ACC112 (cell line): ENCODE data around the gene GRID2.

Experiments used
- H2AFZ ChIP-seq: fragments of 200-600 bp; sonication (generic); one replicate; pipeline ENCODE4 v1.6.0; 2017; ENCODE audit warnings: antibody characterized with exemption, low read length; ENCODE audit not compliant: unreplicated experiment
- H3K27ac ChIP-seq: fragments of 200-600 bp; sonication (generic); 2 replicates; pipeline ENCODE4 v1.5.1; 2014; ENCODE audit warnings: low read depth, mild to moderate bottlenecking, antibody characterized with exemption, low read length, moderate library complexity
- H3K27me3 ChIP-seq: fragments of 200-600 bp; sonication (generic); 2 replicates; pipeline ENCODE4 v1.6.1; 2014; ENCODE audit warnings: mild to moderate bottlenecking, antibody characterized with exemption, low read length, moderate library complexity, mixed read lengths; ENCODE audit not compliant: insufficient read depth
- H3K36me3 ChIP-seq: fragments of 200-600 bp; sonication (generic); 2 replicates; pipeline ENCODE4 v1.6.1; 2016; ENCODE audit warnings: mild to moderate bottlenecking, antibody characterized with exemption, low read length, moderate library complexity, mixed read lengths; ENCODE audit not compliant: insufficient read depth
- H3K4me1 ChIP-seq: fragments of 200-600 bp; sonication (generic); one replicate; pipeline ENCODE4 v1.6.1; 2016; ENCODE audit warnings: low read length, mixed read lengths; ENCODE audit not compliant: insufficient read depth, unreplicated experiment, control insufficient read depth
- H3K4me3 ChIP-seq: fragments of 200-600 bp; sonication (generic); 2 replicates; pipeline ENCODE4 v1.5.1; 2014; ENCODE audit warnings: mild to moderate bottlenecking, low read depth, low read length
- H3K79me2 ChIP-seq: fragments of 200-600 bp; sonication (generic); one replicate; pipeline ENCODE4 v1.6.0; 2016; ENCODE audit warnings: low read length; ENCODE audit not compliant: control insufficient read depth, unreplicated experiment, insufficient read depth

The GRID2 gene

DNA sequence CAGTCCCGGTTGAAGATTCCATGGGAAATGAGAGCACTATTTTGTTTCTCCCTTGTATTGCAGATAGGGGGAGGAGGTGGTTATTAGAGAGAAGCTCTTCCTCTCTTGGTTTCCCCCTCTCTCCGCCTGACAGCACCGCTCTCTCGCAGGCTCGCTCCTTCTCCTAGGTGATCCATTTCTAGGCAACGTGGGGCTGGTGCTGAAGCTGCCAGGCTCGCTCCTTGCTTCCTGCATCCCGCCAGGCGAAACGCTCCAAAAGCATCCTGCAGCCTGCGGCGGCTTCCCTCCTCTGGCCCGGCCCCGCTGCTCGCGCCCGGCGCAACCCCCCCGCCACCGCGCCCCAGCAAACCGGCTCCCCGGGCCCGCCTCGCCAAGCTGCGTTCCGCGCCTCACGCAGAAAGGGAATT, at the start of gene GRID2:
Gene GRID2 (plus strand): TSS at position 346 of the 407 bp plus-strand sequence.
- Histone ChIP-seq H3K4me1 (no peaks in the 10 kb centered on the region), H3K27ac (no peak within 1 kb of the TSS), H3K4me3 (peak within 1 kb of the TSS; percentile 57), H2AFZ (no peak within 1 kb of the TSS), H3K79me2 (no peaks in the 10 kb centered on the region), H3K27me3 (peaks cover 96% of the 10 kb centered on the region), H3K36me3 (no peaks in the 10 kb centered on the region)

DNA sequence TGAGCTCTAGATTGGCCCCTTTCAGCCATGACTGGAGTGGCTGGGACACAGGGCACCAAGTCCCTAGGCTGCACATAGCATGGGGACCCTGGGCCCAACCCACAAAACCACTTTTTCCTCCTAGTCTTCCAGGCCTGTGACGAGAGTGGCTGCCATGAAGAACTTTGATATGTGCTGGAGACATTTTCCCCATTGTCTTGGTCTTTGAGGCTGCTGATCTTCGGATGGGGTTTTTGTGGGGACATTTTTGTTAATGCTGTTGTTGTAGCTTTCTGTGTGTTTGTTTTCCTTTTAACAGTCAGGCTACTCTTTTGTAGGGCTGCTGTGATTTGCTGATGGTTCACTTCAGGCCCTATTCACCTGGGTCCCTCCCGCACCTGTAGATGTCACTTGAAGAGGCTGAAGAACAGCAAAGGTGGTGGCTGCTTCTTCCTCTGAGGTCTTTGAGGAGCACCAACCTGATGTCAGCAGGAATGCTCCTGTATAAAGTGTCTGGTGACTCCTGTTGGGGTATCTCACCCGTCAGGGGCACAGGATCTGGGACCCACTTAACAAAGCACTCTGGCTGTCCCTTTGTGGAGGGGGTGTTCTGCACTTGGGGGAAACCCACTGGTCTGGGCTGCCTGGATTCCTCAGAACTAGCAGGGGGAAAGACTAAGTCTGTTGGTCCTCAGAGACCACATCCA, 49.6 kb upstream of the GRID2 start:
- H3K4me1 ChIP-seq: no peaks in the 10 kb centered on the region
- H3K4me3 ChIP-seq: no peak overlapping the region
- no peaks in the 10 kb centered on the region for H3K27me3 ChIP-seq
- H2AFZ ChIP-seq: no peak overlapping the region
- no peak overlapping the region for H3K27ac ChIP-seq
- H3K36me3 ChIP-seq: no peaks in the 10 kb centered on the region
- H3K79me2 ChIP-seq: no peaks in the 10 kb centered on the region

- no peaks in the 10 kb centered on the region for H3K36me3 ChIP-seq
- no peak overlapping the region for H2AFZ ChIP-seq
- H3K4me1 ChIP-seq: no peaks in the 10 kb centered on the region
- H3K27ac ChIP-seq: no peak overlapping the region
- H3K27me3 ChIP-seq: no peaks in the 10 kb centered on the region
- no peaks in the 10 kb centered on the region for H3K79me2 ChIP-seq
- no peak overlapping the region for H3K4me3 ChIP-seq
Observed at GRCh38 chr4:92254767-92255442, 48.9 kb upstream of the GRID2 start.

DNA sequence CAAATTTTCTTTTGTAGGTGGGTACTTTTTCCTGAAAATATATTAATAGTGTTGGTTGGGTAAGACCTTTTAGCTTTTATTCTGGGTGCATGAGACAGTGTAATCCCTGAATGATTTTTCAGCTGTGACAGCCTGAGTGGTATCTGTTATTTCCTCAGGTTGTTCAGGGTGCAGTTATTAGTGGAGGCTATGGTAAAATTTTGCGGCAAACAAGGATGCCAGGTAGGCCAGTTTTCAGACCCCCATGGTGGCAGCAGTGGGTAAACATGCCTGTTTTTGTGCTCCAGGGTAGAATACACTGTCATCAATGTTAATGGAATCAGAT, 47.9 kb upstream of the GRID2 start:
- Histone ChIP-seq H3K4me3 (no peak overlapping the region), H2AFZ (no peak overlapping the region), H3K36me3 (no peaks in the 10 kb centered on the region), H3K79me2 (no peaks in the 10 kb centered on the region), H3K4me1 (no peaks in the 10 kb centered on the region), H3K27ac (no peak overlapping the region), H3K27me3 (no peaks in the 10 kb centered on the region)

- Histone ChIP-seq H3K79me2 (no peaks in the 10 kb centered on the region), H2AFZ (no peak overlapping the region), H3K27me3 (no peaks in the 10 kb centered on the region), H3K27ac (no peak overlapping the region), H3K4me3 (no peak overlapping the region), H3K36me3 (no peaks in the 10 kb centered on the region), H3K4me1 (no peaks in the 10 kb centered on the region)
Observed at GRCh38 chr4:92257931-92258857, 45.6 kb upstream of the GRID2 start.

- Histone ChIP-seq H3K4me3 (no peak overlapping the region), H3K79me2 (no peaks in the 10 kb centered on the region), H3K36me3 (no peaks in the 10 kb centered on the region), H2AFZ (no peak overlapping the region), H3K27ac (no peak overlapping the region), H3K4me1 (no peaks in the 10 kb centered on the region), H3K27me3 (no peaks in the 10 kb centered on the region)
Observed at GRCh38 chr4:92261256-92261655, 42.5 kb upstream of the GRID2 start.

- Histone ChIP-seq H3K36me3 (no peaks in the 10 kb centered on the region), H3K4me3 (no peak overlapping the region), H2AFZ (no peak overlapping the region)
Observed at GRCh38 chr4:92262371-92262770, 41.4 kb upstream of the GRID2 start.

GRCh38 chr4:92263010-92263409, 40.8 kb upstream of the GRID2 start:
- no peak overlapping the region for H2AFZ ChIP-seq
- H3K79me2 ChIP-seq: no peaks in the 10 kb centered on the region
- H3K4me3 ChIP-seq: no peak overlapping the region
- H3K27me3 ChIP-seq: no peaks in the 10 kb centered on the region; the same call in 1 of the 2 replicates
- H3K36me3 ChIP-seq: no peaks in the 10 kb centered on the region
- H3K27ac ChIP-seq: no peak overlapping the region
- H3K4me1 ChIP-seq: no peaks in the 10 kb centered on the region

More at GRCh38 chr4:92262371-92262770, 41.4 kb upstream of the GRID2 start:
- H3K27me3 ChIP-seq: no peaks in the 10 kb centered on the region
- no peaks in the 10 kb centered on the region for H3K4me1 ChIP-seq
- H3K79me2 ChIP-seq: no peaks in the 10 kb centered on the region
- no peak overlapping the region for H3K27ac ChIP-seq

DNA sequence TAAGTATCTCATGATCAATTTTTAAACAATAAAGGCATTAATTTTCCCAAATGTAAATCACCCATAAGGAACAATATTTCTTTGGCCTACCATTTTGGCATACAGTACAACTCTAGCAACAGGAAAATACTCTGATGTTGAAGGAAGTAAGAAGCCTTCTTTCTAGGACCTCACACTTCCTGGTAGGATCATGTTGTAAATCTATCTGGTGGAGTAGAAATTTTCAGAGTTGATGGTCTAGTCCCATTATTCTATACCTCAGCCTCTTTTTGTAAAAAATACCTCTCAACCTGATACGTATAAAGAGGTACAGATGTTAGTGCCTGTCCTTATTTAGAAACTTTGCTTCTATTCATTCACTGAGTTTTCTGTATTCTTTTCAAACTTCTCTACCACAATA, 40.2 kb upstream of the GRID2 start:
- no peak overlapping the region for H3K4me3 ChIP-seq
- no peaks in the 10 kb centered on the region for H3K79me2 ChIP-seq
- H2AFZ ChIP-seq: no peak overlapping the region
- H3K27ac ChIP-seq: no peak overlapping the region
- H3K27me3 ChIP-seq: no peaks in the 10 kb centered on the region; the same call in 1 of the 2 replicates
- H3K36me3 ChIP-seq: no peaks in the 10 kb centered on the region
- H3K4me1 ChIP-seq: no peaks in the 10 kb centered on the region

DNA sequence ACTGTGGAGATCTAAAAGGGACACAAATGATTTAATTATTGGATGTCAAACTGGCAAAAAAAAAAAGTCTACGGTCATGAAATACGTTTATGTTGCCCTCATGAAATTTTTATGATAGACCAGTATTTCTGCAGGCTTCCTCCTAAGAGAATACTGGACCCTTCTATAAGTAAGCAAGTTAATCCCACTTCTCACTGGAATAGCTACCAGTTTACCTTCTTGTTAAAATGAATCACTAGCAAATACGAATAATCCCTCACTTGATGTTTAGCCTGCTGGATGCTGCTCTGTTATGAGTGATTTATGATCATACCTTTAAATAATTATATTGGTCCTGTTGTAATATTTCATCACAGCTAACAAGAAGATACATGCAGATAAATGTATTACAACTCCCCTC, 39.6 kb upstream of the GRID2 start:
- no peak overlapping the region for H3K27ac ChIP-seq
- no peaks in the 10 kb centered on the region for H3K36me3 ChIP-seq

More for the DNA sequence above, 39.6 kb upstream of the GRID2 start:
- no peaks in the 10 kb centered on the region; the same call in 1 of the 2 replicates for H3K27me3 ChIP-seq
- no peaks in the 10 kb centered on the region for H3K4me1 ChIP-seq
- no peak overlapping the region for H3K4me3 ChIP-seq
- H3K79me2 ChIP-seq: no peaks in the 10 kb centered on the region
- H2AFZ ChIP-seq: no peak overlapping the region
